ENCODE measurements around the gene BOD1.

Gene BOD1

DNA sequence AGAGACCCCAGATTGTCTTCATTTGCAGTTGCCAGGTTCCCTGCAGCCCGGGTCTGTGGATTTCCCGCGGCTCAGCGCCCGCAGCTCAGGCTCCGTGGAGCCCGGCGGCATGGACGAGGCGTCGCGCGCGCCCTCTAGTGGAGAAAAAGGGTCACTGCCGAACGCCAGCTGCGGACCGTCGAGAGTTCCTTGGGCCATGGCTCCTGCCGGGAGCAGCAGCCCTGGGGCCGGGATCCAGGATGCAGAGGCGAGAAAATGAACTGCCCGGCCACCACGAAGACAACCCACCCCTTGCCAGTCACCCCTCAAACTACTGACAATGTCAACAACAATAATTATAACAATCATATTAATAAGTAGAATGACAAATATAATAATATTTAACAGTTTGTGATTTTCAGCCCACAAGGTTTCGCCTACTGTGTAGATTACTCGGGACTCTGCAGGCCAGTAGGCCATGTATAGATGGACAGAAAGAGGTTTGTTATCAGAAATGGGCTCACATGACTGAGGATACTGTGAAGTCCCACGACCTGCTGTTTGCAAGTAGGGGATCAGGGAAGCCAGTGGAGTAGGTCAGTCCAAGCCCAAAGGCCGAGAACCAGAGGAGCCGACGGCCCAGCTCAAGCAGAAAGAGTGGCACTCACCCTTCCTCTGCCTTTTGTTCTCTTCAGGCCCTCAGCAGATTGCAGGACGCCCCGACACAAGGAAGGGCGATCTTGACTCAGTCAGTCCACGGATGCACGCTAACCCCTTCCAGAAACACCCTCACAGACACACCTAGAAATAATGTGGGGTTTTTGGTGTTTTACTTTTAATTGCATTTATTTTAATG lies 43.1 kb downstream of the BOD1 start:
- H3K79me2 ChIP-seq (ENCODE audit: control insufficient read depth, insufficient read depth, low read length, unreplicated experiment) = no peaks in the 10 kb centered on the region
- no peaks in the 10 kb centered on the region for H3K27me3 ChIP-seq (ENCODE audit: insufficient read depth, low read length)
- H3K4me3 ChIP-seq (ENCODE audit: low read depth, low read length) = peak overlapping the region; percentile 35
- H3K36me3 ChIP-seq (ENCODE audit: insufficient read depth, low read length) = no peaks in the 10 kb centered on the region
- H2AFZ ChIP-seq (ENCODE audit: low read length, unreplicated experiment) = peak overlapping the region; percentile 52
- H3K4me1 ChIP-seq (ENCODE audit: control insufficient read depth, insufficient read depth, low read length, unreplicated experiment) = peaks cover 7% of the 10 kb centered on the region
- no peak overlapping the region for H3K27ac ChIP-seq (ENCODE audit: low read depth, low read length)

DNA sequence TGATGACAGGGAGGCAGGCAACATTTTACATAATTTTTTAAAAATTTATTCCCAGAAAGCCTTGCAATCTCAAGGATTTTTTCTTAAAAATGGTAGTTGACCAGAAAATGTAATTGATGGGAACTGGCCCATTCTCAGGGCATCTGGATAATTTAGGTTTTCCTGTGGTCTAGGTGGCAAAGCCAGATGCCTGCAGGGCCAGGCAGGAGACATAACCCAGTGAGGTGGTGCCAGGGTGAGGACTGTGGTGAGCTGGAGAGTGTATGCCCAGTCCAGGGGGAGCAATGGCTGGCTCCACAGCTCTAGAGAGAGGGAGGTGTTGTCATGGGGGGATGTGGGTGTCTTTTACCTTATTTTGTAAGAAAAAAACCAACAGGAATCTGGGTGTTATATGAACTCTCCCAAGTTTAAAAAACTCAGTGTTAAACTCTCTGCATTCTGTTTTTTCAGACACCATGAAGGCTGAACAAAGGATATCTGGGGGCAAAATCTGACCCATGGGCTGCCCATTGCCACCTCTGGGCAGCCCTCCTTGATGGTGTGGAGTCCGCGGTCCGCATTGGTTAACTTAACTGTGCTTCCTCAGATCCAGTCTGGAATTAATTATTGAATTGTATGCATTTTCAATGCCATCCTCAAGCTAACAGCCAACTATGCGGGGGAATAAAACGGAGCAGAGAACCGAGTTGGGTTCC lies 43.9 kb downstream of the BOD1 start:
- Histone ChIP-seq H3K79me2 (ENCODE audit: control insufficient read depth, insufficient read depth, low read length, unreplicated experiment) (no peaks in the 10 kb centered on the region), H3K27me3 (ENCODE audit: insufficient read depth, low read length) (no peaks in the 10 kb centered on the region), H3K27ac (ENCODE audit: low read depth, low read length) (peak overlapping the region; percentile 4; the same call in 1 of the 2 replicates), H2AFZ (ENCODE audit: low read length, unreplicated experiment) (peak overlapping the region; percentile 52), H3K36me3 (ENCODE audit: insufficient read depth, low read length) (no peaks in the 10 kb centered on the region), H3K4me1 (ENCODE audit: control insufficient read depth, insufficient read depth, low read length, unreplicated experiment) (peaks cover 9% of the 10 kb centered on the region), H3K4me3 (ENCODE audit: low read depth, low read length) (peak overlapping the region; percentile 35)

DNA sequence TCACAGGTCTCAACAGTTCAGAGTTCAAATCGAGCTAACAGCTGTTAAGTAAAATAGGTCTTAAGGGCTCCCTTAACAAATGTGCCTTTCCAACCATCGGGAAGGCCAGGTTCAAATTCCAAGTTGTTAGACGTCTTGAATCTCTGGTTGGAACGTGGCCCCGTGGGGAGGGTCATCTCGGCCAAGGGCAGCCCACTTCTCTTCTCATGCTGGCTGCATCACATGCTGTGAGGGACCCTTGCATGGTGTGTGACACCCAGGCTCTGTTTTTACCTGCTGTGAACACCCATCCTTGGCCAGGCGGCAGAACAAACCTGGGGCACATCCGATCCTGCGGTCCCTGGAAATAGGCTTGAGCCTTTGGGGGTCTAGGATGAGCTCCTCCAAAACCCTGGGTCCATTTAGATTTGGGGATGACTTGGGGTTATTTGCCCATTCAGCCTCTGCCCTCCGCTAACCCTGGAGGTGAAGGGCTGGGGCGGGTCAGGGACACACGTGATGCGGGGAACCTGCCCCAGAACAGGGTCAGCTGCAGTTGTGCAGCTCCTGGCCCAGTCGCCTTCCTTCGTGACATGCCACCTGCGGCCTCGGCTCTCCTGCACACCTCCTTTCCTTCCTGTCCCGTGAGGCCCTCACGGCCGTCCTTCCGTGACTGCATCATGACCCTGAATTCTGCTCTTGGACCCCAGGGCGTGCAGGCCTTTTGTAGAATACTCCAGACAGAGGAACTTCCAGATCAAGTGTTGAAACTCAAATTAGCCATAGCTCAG lies 45.9 kb downstream of the BOD1 start:
- peaks cover 18% of the 10 kb centered on the region for H3K4me1 ChIP-seq (ENCODE audit: control insufficient read depth, insufficient read depth, low read length, unreplicated experiment)
- no peaks in the 10 kb centered on the region for H3K36me3 ChIP-seq (ENCODE audit: insufficient read depth, low read length)
- no peaks in the 10 kb centered on the region for H3K79me2 ChIP-seq (ENCODE audit: control insufficient read depth, insufficient read depth, low read length, unreplicated experiment)
- H2AFZ ChIP-seq (ENCODE audit: low read length, unreplicated experiment) = no peak overlapping the region
- no peak overlapping the region for H3K4me3 ChIP-seq (ENCODE audit: low read depth, low read length)
- no peak overlapping the region for H3K27ac ChIP-seq (ENCODE audit: low read depth, low read length)
- H3K27me3 ChIP-seq (ENCODE audit: insufficient read depth, low read length) = no peaks in the 10 kb centered on the region

GRCh38 chr5:173568703-173569102 lies 47.7 kb downstream of the BOD1 start:
- Histone ChIP-seq H3K36me3 (ENCODE audit: insufficient read depth, low read length) (no peaks in the 10 kb centered on the region), H3K4me1 (ENCODE audit: control insufficient read depth, insufficient read depth, low read length, unreplicated experiment) (peaks cover 18% of the 10 kb centered on the region), H3K4me3 (ENCODE audit: low read depth, low read length) (no peak overlapping the region), H3K27ac (ENCODE audit: low read depth, low read length) (no peak overlapping the region), H3K27me3 (ENCODE audit: insufficient read depth, low read length) (no peaks in the 10 kb centered on the region), H3K79me2 (ENCODE audit: control insufficient read depth, insufficient read depth, low read length, unreplicated experiment) (no peaks in the 10 kb centered on the region), H2AFZ (ENCODE audit: low read length, unreplicated experiment) (no peak overlapping the region)

GRCh38 chr5:173568128-173568527 lies 48.3 kb downstream of the BOD1 start:
- Histone ChIP-seq H3K79me2 (ENCODE audit: control insufficient read depth, insufficient read depth, low read length, unreplicated experiment) (no peaks in the 10 kb centered on the region), H3K27me3 (ENCODE audit: insufficient read depth, low read length) (no peaks in the 10 kb centered on the region), H3K4me3 (ENCODE audit: low read depth, low read length) (no peak overlapping the region), H2AFZ (ENCODE audit: low read length, unreplicated experiment) (no peak overlapping the region), H3K27ac (ENCODE audit: low read depth, low read length) (peak overlapping the region; percentile 41; the same call in 1 of the 2 replicates), H3K4me1 (ENCODE audit: control insufficient read depth, insufficient read depth, low read length, unreplicated experiment) (peaks cover 18% of the 10 kb centered on the region), H3K36me3 (ENCODE audit: insufficient read depth, low read length) (no peaks in the 10 kb centered on the region)

GRCh38 chr5:173567548-173567947 lies 48.9 kb downstream of the BOD1 start:
- no peak overlapping the region for H2AFZ ChIP-seq (ENCODE audit: low read length, unreplicated experiment)
- no peaks in the 10 kb centered on the region for H3K27me3 ChIP-seq (ENCODE audit: insufficient read depth, low read length)
- H3K36me3 ChIP-seq (ENCODE audit: insufficient read depth, low read length) = no peaks in the 10 kb centered on the region
- no peaks in the 10 kb centered on the region for H3K79me2 ChIP-seq (ENCODE audit: control insufficient read depth, insufficient read depth, low read length, unreplicated experiment)
- peaks cover 14% of the 10 kb centered on the region for H3K4me1 ChIP-seq (ENCODE audit: control insufficient read depth, insufficient read depth, low read length, unreplicated experiment)
- H3K4me3 ChIP-seq (ENCODE audit: low read depth, low read length) = no peak overlapping the region
- peak overlapping the region; percentile 41; the same call in 1 of the 2 replicates for H3K27ac ChIP-seq (ENCODE audit: low read depth, low read length)

- no peak overlapping the region for H3K4me3 ChIP-seq (ENCODE audit: low read depth, low read length)
- H3K79me2 ChIP-seq (ENCODE audit: control insufficient read depth, insufficient read depth, low read length, unreplicated experiment) = no peaks in the 10 kb centered on the region
- no peaks in the 10 kb centered on the region for H3K27me3 ChIP-seq (ENCODE audit: insufficient read depth, low read length)
- H3K36me3 ChIP-seq (ENCODE audit: insufficient read depth, low read length) = no peaks in the 10 kb centered on the region
- no peak overlapping the region for H2AFZ ChIP-seq (ENCODE audit: low read length, unreplicated experiment)
- H3K27ac ChIP-seq (ENCODE audit: low read depth, low read length) = no peak overlapping the region
- peaks cover 12% of the 10 kb centered on the region for H3K4me1 ChIP-seq (ENCODE audit: control insufficient read depth, insufficient read depth, low read length, unreplicated experiment)
Observed at GRCh38 chr5:173565491-173566072, 50.9 kb downstream of the BOD1 start.

GRCh38 chr5:173564106-173564505 lies 52.3 kb downstream of the BOD1 start:
- Histone ChIP-seq H3K4me1 (ENCODE audit: control insufficient read depth, insufficient read depth, low read length, unreplicated experiment) (peaks cover 12% of the 10 kb centered on the region), H3K27me3 (ENCODE audit: insufficient read depth, low read length) (no peaks in the 10 kb centered on the region), H2AFZ (ENCODE audit: low read length, unreplicated experiment) (no peak overlapping the region), H3K36me3 (ENCODE audit: insufficient read depth, low read length) (no peaks in the 10 kb centered on the region), H3K27ac (ENCODE audit: low read depth, low read length) (no peak overlapping the region), H3K79me2 (ENCODE audit: control insufficient read depth, insufficient read depth, low read length, unreplicated experiment) (no peaks in the 10 kb centered on the region), H3K4me3 (ENCODE audit: low read depth, low read length) (no peak overlapping the region)

DNA sequence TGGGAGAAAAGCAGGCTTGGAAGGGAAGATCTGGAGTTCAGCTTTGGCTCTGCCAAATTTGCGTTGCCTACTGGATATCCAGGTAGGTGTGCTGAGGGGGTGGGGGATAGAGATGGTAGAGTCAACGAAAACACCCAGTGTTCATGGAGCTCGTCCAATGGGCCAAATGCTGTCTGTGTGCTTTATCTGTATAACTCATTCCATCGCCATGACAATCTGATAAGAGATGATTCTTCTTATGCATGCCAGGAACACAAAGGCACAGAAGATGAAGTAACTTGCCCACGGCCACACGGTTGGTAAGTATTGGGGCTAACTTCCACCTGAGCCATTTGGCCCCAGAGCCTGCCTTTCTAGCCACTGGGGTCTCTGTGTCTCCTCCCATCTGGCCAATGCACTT lies 53.2 kb downstream of the BOD1 start:
- no peak overlapping the region for H2AFZ ChIP-seq (ENCODE audit: low read length, unreplicated experiment)
- H3K36me3 ChIP-seq (ENCODE audit: insufficient read depth, low read length) = no peaks in the 10 kb centered on the region
- no peak overlapping the region for H3K4me3 ChIP-seq (ENCODE audit: low read depth, low read length)
- no peaks in the 10 kb centered on the region for H3K79me2 ChIP-seq (ENCODE audit: control insufficient read depth, insufficient read depth, low read length, unreplicated experiment)
- H3K27me3 ChIP-seq (ENCODE audit: insufficient read depth, low read length) = no peaks in the 10 kb centered on the region
- peaks cover 12% of the 10 kb centered on the region for H3K4me1 ChIP-seq (ENCODE audit: control insufficient read depth, insufficient read depth, low read length, unreplicated experiment)
- H3K27ac ChIP-seq (ENCODE audit: low read depth, low read length) = no peak overlapping the region

DNA sequence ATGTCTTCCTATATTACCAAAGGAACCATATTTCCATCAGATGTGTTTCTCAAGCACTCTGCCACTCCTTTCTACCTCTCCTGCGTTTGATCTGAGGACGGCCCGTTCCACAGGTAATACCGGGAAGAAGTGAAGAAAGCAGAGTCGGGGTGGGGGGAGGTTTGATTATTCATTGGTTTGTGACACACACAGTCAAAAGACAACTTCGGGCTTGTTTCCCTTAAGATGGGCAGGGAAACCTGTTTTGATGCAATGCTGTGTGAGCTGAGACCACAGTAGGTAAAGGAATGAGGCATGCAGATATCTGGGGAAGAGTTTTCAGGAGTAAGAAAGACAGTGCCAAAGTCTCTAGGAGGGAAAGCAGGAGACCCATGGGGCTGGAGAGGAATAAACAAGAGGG lies 54.0 kb downstream of the BOD1 start:
- H3K4me1 ChIP-seq (ENCODE audit: control insufficient read depth, insufficient read depth, low read length, unreplicated experiment) = peaks cover 8% of the 10 kb centered on the region
- no peaks in the 10 kb centered on the region for H3K27me3 ChIP-seq (ENCODE audit: insufficient read depth, low read length)
- H3K4me3 ChIP-seq (ENCODE audit: low read depth, low read length) = no peak overlapping the region
- no peaks in the 10 kb centered on the region for H3K79me2 ChIP-seq (ENCODE audit: control insufficient read depth, insufficient read depth, low read length, unreplicated experiment)
- H3K27ac ChIP-seq (ENCODE audit: low read depth, low read length) = no peak overlapping the region
- H3K36me3 ChIP-seq (ENCODE audit: insufficient read depth, low read length) = no peaks in the 10 kb centered on the region
- no peak overlapping the region for H2AFZ ChIP-seq (ENCODE audit: low read length, unreplicated experiment)
